ENCODE data around the gene POC1A.

DNA sequence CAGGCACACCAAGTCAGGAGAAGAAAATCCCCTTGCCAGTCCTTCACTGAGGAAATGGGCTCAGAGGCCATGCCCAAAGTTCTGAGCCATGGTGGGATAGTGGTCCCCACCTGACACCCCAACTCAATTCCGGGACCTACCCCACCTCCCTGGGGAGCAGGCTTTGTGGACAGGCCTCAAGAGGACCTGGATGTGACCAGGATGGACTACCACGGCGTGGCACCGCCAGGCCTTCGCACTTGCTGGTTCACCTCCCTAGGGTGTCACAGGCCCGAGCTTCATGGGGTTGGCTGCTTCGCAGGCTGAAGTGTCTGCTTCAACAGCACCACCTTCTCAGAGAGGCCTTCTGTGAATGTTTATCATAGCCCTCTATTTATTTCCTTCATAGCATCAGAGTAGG lies 31.7 kb downstream of the POC1A start:
- TF ChIP-seq, protein P1, sequence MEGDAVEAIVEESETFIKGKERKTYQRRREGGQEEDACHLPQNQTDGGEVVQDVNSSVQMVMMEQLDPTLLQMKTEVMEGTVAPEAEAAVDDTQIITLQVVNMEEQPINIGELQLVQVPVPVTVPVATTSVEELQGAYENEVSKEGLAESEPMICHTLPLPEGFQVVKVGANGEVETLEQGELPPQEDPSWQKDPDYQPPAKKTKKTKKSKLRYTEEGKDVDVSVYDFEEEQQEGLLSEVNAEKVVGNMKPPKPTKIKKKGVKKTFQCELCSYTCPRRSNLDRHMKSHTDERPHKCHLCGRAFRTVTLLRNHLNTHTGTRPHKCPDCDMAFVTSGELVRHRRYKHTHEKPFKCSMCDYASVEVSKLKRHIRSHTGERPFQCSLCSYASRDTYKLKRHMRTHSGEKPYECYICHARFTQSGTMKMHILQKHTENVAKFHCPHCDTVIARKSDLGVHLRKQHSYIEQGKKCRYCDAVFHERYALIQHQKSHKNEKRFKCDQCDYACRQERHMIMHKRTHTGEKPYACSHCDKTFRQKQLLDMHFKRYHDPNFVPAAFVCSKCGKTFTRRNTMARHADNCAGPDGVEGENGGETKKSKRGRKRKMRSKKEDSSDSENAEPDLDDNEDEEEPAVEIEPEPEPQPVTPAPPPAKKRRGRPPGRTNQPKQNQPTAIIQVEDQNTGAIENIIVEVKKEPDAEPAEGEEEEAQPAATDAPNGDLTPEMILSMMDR (conservative IDR thresholded peaks at IDR 0.05; ENCODE audit: low read depth, low read length), result no peak
- TF ChIP-seq EZH2 (IDR thresholded peaks at IDR 0.05; ENCODE audit: borderline replicate concordance, low read depth, low read length, poor library complexity, severe bottlenecking), result no peak

Data from A673 (cell line).